ENCODE measurements around the gene ALKBH5. TPM values are rescaled to one million over a fixed set of nuclear protein-coding genes. Genes with fewer than 3 reads are reported as not detected.

The ALKBH5 gene
- total and polyA plus RNA-seq, 2 of the 8 experiments (the other 6 are each of a cell fraction or from before 2014, with no cell fraction given), result 63.7 to 86.4 TPM

GRCh38 chr17:18179196-18179595 is 4.4 kb upstream of the ALKBH5 start:
- Histone ChIP-seq H3K14ac (ENCODE audit: insufficient read length) (no peak overlapping the region), H2AK5ac (ENCODE audit: low read depth, low read length) (no peak overlapping the region), H2BK15ac (ENCODE audit: low read length) (no peak overlapping the region), H2BK20ac (ENCODE audit: low read length) (no peak overlapping the region), H3K36me3 (ENCODE audit: control insufficient read depth in 2 of 4, insufficient read depth in 4 of 4, low read length in 3 of 4) (no peaks in the 10 kb centered on the region), H3K4me2 (ENCODE audit: insufficient read depth in 1 of 2, low read depth in 2 of 2, low read length in 2 of 2) (no peak overlapping the region), H4K91ac (replicated peaks; ENCODE audit: insufficient read length, low read length) (no peak overlapping the region), H2BK120ac (replicated peaks; ENCODE audit: low read depth, low read length) (no peak overlapping the region), H3K4me1 (replicated peaks in 1 of 4; ENCODE audit: control insufficient read depth in 3 of 4, insufficient read depth in 4 of 4, low read length in 3 of 4) (peaks cover 0 to 4% (median 3%) of the 10 kb centered on the region in 4 experiments; a peak in 3 of 7 replicates), H3K79me2 (ENCODE audit: control insufficient read depth in 1 of 2, insufficient read depth in 2 of 2, low read length in 2 of 2) (no peaks in the 10 kb centered on the region), H3K4ac (replicated peaks; ENCODE audit: insufficient read length, low read depth, low read length) (no peak overlapping the region), H3K27ac (ENCODE audit: low read depth, low read length) (no peak overlapping the region), H3K56ac (replicated peaks; ENCODE audit: insufficient read length, low read depth, low read length) (no peak overlapping the region), H3K9ac (replicated peaks in 1 of 4; ENCODE audit: extremely low read depth in 1 of 4, low read depth in 3 of 4, low read length in 3 of 4) (no peak overlapping the region), H2BK12ac (ENCODE audit: low read depth, low read length) (no peak overlapping the region), H4K5ac (ENCODE audit: insufficient read length, low read depth, low read length) (no peak overlapping the region), H3K9me3 (ENCODE audit: insufficient read depth in 2 of 2, low read depth in 1 of 2, low read length in 1 of 2) (no peaks in the 10 kb centered on the region), H4K20me1 (replicated peaks in 1 of 2; ENCODE audit: control insufficient read depth in 1 of 2, insufficient read depth in 2 of 2, low read length in 2 of 2) (no peaks in the 10 kb centered on the region), H3K79me1 (ENCODE audit: low read depth, low read length) (no peaks in the 10 kb centered on the region), H3K4me3 (ENCODE audit: extremely low read depth in 1 of 4, insufficient read depth in 2 of 4, low read depth in 3 of 4, low read length in 4 of 4) (no peak overlapping the region), H3K23me2 (ENCODE audit: low read depth, low read length) (peaks cover 7% of the 10 kb centered on the region), H3K27me3 (replicated peaks in 1 of 4; ENCODE audit: control insufficient read depth in 3 of 4, extremely low read depth in 1 of 4, insufficient read depth in 3 of 4, low read length in 3 of 4) (no peaks in the 10 kb centered on the region; a peak in 1 of 7 replicates), H3K18ac (ENCODE audit: extremely low read depth, low read length) (no peak overlapping the region), H2AFZ (ENCODE audit: low read length) (no peak overlapping the region), H4K8ac (ENCODE audit: extremely low read depth, insufficient read depth, low read length) (no peak overlapping the region), H3K23ac (ENCODE audit: insufficient read length) (no peak overlapping the region), H2BK5ac (ENCODE audit: low read depth, low read length) (no peak overlapping the region)
- FAIRE-seq, result no peak
- 67% methylated on average over 1 of the region's 1 CpG; no CpG with 5 or more reads in 1 of the 2 experiments for WGBS, 2 experiments (ENCODE audit: extremely low coverage in 1 of 2, insufficient coverage in 1 of 2, insufficient read length in 1 of 2, insufficient replicate concordance in 2 of 2, low coverage in 1 of 2, low lambda C conversion rate in 2 of 2, missing lambda C conversion rate in 1 of 2)
- ChIA-PET CTCF (ENCODE audit: partially characterized antibody) (interaction anchor here (1.0 to 4.8 kb wide), 3 partner anchors 26 to 37 kb away, joined by 3 to 53 read pairs (median 3); no protein-coding TSS in a partner anchor), POLR2A (ENCODE audit: partially characterized antibody) (interaction anchor here (6.1 kb wide), 1 partner anchor 8 kb away, joined by 43 read pairs; no protein-coding TSS in a partner anchor)
- DNase-seq (ENCODE audit: low read depth in 1 of 2, low spot score in 2 of 2), result no peak
- TF ChIP-seq CEBPB (IDR thresholded peaks at IDR 0.05; ENCODE audit: low read depth, low read length), result no peak
- no peak for TF ChIP-seq NANOG (IDR thresholded peaks at IDR 0.05; ENCODE audit: insufficient read depth, low read depth, low read length, poor library complexity, severe bottlenecking)
- no peak for TF ChIP-seq SP4 (IDR thresholded peaks at IDR 0.05; ENCODE audit: low read length)
- TF ChIP-seq RBBP5 (IDR thresholded peaks at IDR 0.05; ENCODE audit: borderline replicate concordance, low read depth, low read length), result no peak
- no peak for TF ChIP-seq KDM1A (IDR thresholded peaks at IDR 0.05; ENCODE audit: borderline replicate concordance, low read length)
- TF ChIP-seq JUN (IDR thresholded peaks at IDR 0.05; ENCODE audit: low read depth, low read length), result no peak
- TF ChIP-seq TAF1 (IDR thresholded peaks at IDR 0.05; ENCODE audit: low read depth, low read length), result no peak
- TF ChIP-seq E2F6 (IDR thresholded peaks at IDR 0.05), result no peak
- no peak for TF ChIP-seq KDM5A (IDR thresholded peaks at IDR 0.05; ENCODE audit: low read length)
- no peak for TF ChIP-seq GTF2F1 (IDR thresholded peaks at IDR 0.05; ENCODE audit: borderline replicate concordance, low read depth, low read length)
